ENCODE data around the gene CAB39L. TPM values are rescaled to one million over a fixed set of nuclear protein-coding genes. Genes with fewer than 3 reads are reported as not detected.

CAB39L gene
- total RNA-seq = 36.9 TPM

DNA sequence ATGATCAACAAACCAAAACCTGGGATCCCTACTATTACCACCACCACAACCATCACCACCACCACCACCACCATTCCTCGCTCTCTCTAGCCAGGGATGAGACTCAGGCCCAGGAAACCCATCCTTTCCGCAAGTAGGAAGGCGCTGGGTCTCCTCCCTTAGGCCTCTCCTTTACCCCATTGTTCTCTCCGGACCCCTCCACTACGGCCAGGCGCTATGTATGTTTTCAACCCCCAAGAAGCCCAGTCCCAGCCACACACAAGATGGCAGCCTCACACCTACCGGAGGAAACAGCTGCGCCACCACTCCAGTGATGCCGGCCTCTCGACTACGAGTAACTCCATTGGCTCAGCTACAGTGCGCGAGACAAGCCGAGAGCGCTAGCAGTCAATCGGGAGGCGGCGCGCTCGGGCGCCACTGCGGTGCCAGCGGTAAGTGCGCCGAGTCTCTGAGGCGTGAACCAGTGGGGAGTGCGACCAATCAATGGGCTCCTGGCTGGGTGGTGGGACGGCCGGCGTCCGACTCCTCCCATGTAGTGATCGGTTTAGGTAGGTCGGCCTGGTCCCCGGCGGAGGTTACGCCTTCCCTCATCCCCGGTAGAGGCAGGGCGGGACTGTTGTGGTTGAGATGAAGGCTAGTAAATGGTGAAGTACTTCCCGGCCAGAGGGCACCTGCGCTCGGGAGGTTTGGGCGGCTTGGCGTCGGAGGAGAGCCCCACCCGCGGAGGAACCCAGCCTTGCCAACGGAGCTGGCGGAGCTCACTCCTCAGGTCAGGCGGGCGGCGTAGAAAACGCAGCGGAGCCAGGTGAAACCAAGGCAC lies at the start of gene CAB39L, which contains the start of gene SETDB2:
Gene CAB39L (minus strand): TSS at position 361 of the 820 bp plus-strand sequence. CDS start 61,154 bp downstream, outside the sequence.
Gene SETDB2 (plus strand): TSS at position 571 of the 820 bp plus-strand sequence. CDS start 7,620 bp downstream, outside the sequence.

Other genes with a start within 250 kb of the CAB39L start
- gene MLNR, start 223.7 kb downstream of the CAB39L start, total RNA-seq = not detected
- gene CDADC1, start 196.1 kb downstream of the CAB39L start, total RNA-seq = 12.8 TPM
- 14.7 TPM for gene SETDB2, start 210 bp upstream of the CAB39L start, total RNA-seq
- 7.8 TPM for gene PHF11, start 51.9 kb upstream of the CAB39L start, total RNA-seq
- 21.6 TPM for gene RCBTB1, start 141.5 kb upstream of the CAB39L start, total RNA-seq
- not detected for gene ARL11, start 184.4 kb upstream of the CAB39L start, total RNA-seq
- gene EBPL, start 247.4 kb upstream of the CAB39L start, total RNA-seq = 31.3 TPM